GM23338 (cell line): Measurements from ENCODE around the gene KMT2E. TPM values are rescaled to one million over a fixed set of nuclear protein-coding genes. Genes with fewer than 3 reads are reported as not detected.

Experiments used
- ATAC-seq: fragments of 200-7000 bp; cut with Tn5 transposase; 3 replicates; pipeline ENCODE4 v1.9.1; 2020
- DNase-seq: peaks from one replicate; pipeline ENCODE4 v3.0.0-alpha.2; 2015; ENCODE audit warnings: low spot score
- H2AFZ ChIP-seq: fragments of 200-600 bp; sonication (generic); 2 replicates; pipeline ENCODE4 v1.8.0; 2016; ENCODE audit warnings: antibody characterized with exemption, mild to moderate bottlenecking, moderate library complexity
- H3F3A ChIP-seq: fragments of 200-600 bp; sonication (generic); replicated peaks from 2 replicates; pipeline ENCODE4 v1.8.0; 2017; ENCODE audit warnings: antibody characterized with exemption, mixed run types, low read depth
- H3K27ac ChIP-seq: fragments of 200-600 bp; sonication (generic); 2 replicates; pipeline ENCODE4 v1.6.1; 2016; ENCODE audit warnings: low read depth
- H3K27me3 ChIP-seq: fragments of 200-600 bp; sonication (generic); 2 replicates; pipeline ENCODE4 v1.8.0; 2016; ENCODE audit warnings: mild to moderate bottlenecking, mixed run types, moderate library complexity; ENCODE audit not compliant: insufficient read depth
- H3K36me3 ChIP-seq: fragments of 200-600 bp; sonication (generic); 2 replicates; pipeline ENCODE4 v1.8.0; 2016; ENCODE audit warnings: mild to moderate bottlenecking; ENCODE audit not compliant: insufficient read depth
- H3K4me1 ChIP-seq: fragments of 200-600 bp; sonication (generic); 2 replicates; pipeline ENCODE4 v1.8.0; 2016; ENCODE audit warnings: mild to moderate bottlenecking, moderate library complexity; ENCODE audit not compliant: insufficient read depth
- H3K4me2 ChIP-seq: fragments of 200-600 bp; sonication (generic); 2 replicates; pipeline ENCODE4 v1.7.1; 2017; ENCODE audit warnings: mixed run types
- H3K4me3 ChIP-seq: fragments of 200-600 bp; sonication (generic); 2 replicates; pipeline ENCODE4 v1.6.1; 2016; ENCODE audit warnings: mixed run types
- H3K79me2 ChIP-seq: fragments of 200-600 bp; sonication (generic); replicated peaks from 2 replicates; pipeline ENCODE4 v1.8.0; 2017; ENCODE audit warnings: mild to moderate bottlenecking; ENCODE audit not compliant: insufficient read depth
- H3K9me2 ChIP-seq: fragments of 200-600 bp; sonication (generic); 2 replicates; pipeline ENCODE4 v1.8.0; 2017; ENCODE audit not compliant: insufficient read depth
- H4K20me1 ChIP-seq: fragments of 200-600 bp; sonication (generic); replicated peaks from 2 replicates; pipeline ENCODE4 v1.8.0; 2017; ENCODE audit warnings: mild to moderate bottlenecking; ENCODE audit not compliant: insufficient read depth
- H3K27ac Mint-ChIP-seq: 2 replicates; pipeline ENCODE4 v1.8.0; 2020; ENCODE audit warnings: inconsistent platforms, mild to moderate bottlenecking, moderate library complexity, mixed read lengths
- H3K27me3 Mint-ChIP-seq: 3 replicates; pipeline ENCODE4 v1.8.0; 2022; ENCODE audit warnings: low read depth, mild to moderate bottlenecking, moderate library complexity, mixed read lengths, inconsistent platforms; ENCODE audit not compliant: insufficient read depth, poor library complexity
- H3K36me3 Mint-ChIP-seq: 3 replicates; pipeline ENCODE4 v1.8.0; 2021; ENCODE audit warnings: low read depth, mild to moderate bottlenecking, inconsistent platforms, moderate library complexity, mixed read lengths
- H3K4me1 Mint-ChIP-seq: 3 replicates; pipeline ENCODE4 v1.8.0; 2020; ENCODE audit warnings: mild to moderate bottlenecking, inconsistent platforms, mixed read lengths
- H3K4me3 Mint-ChIP-seq: 3 replicates; pipeline ENCODE4 v1.8.0; 2021; ENCODE audit warnings: moderate library complexity, mild to moderate bottlenecking, inconsistent platforms, mixed read lengths
- H3K9me3 Mint-ChIP-seq: 3 replicates; pipeline ENCODE4 v1.8.0; 2020; ENCODE audit warnings: moderate library complexity, mild to moderate bottlenecking, inconsistent platforms, mixed read lengths
- CREB1 ChIP-seq: fragments of 250-450 bp; sonication (Bioruptor Pico); IDR thresholded peaks from 2 replicates; pipeline ENCODE4 v1.5.0; 2020; ENCODE audit warnings: low read depth, mild to moderate bottlenecking, moderate library complexity
- EZH2 ChIP-seq: fragments of 200-600 bp; sonication (generic); IDR thresholded peaks from one replicate; pipeline ENCODE4 v1.8.0; 2017; ENCODE audit warnings: antibody characterized with exemption, mild to moderate bottlenecking, low read depth; ENCODE audit not compliant: unreplicated experiment
- EZH2phosphoT487 ChIP-seq: fragments of 200-600 bp; sonication (generic); IDR thresholded peaks from one replicate; pipeline ENCODE4 v1.8.1; 2018; ENCODE audit warnings: antibody characterized with exemption; ENCODE audit not compliant: unreplicated experiment
- JUNB ChIP-seq: IDR thresholded peaks from one replicate; pipeline ENCODE4 v1.6.1; 2016; ENCODE audit warnings: antibody characterized with exemption; ENCODE audit not compliant: unreplicated experiment
- STAT1 ChIP-seq: IDR thresholded peaks from one replicate; pipeline ENCODE4 v1.6.1; 2016; ENCODE audit warnings: antibody characterized with exemption; ENCODE audit not compliant: unreplicated experiment
- ZNF114 ChIP-seq: fragments of 250-450 bp; sonication (Bioruptor Pico); IDR thresholded peaks from 2 replicates; pipeline ENCODE4 v1.5.0; 2020; ENCODE audit warnings: mild to moderate bottlenecking, moderate library complexity
- polyA plus RNA-seq: library from polyadenylated mRNA; unstranded; fragments of >200 nt; fragmentation: Nextera tagmentation; extraction: Ambion mirVana; gene quantifications from 2 replicates; pipeline ENCODE4 v1.2.1, GENCODE V29; 2016
- total RNA-seq: library from RNA; depleted of rRNA; stranded (reverse); fragments of >200 nt; shearing (Covaris generic); gene quantifications from 2 replicates; pipeline ENCODE4 v1.2.3, GENCODE V29; 2014
- TF ChIP-seq, protein P1 (sequence below): fragments of 250-450 bp; sonication (Bioruptor Pico); IDR thresholded peaks from 2 replicates; pipeline ENCODE4 v1.5.0; 2020; ENCODE audit warnings: mild to moderate bottlenecking, moderate library complexity
- TF ChIP-seq, protein P2 (sequence below): IDR thresholded peaks from 2 replicates; pipeline ENCODE4 v1.6.1; 2016; ENCODE audit warnings: antibody characterized with exemption

KMT2E gene
- total and polyA plus RNA-seq, 2 experiments from 2014 or later, result 50.2 to 70.9 TPM

DNA sequence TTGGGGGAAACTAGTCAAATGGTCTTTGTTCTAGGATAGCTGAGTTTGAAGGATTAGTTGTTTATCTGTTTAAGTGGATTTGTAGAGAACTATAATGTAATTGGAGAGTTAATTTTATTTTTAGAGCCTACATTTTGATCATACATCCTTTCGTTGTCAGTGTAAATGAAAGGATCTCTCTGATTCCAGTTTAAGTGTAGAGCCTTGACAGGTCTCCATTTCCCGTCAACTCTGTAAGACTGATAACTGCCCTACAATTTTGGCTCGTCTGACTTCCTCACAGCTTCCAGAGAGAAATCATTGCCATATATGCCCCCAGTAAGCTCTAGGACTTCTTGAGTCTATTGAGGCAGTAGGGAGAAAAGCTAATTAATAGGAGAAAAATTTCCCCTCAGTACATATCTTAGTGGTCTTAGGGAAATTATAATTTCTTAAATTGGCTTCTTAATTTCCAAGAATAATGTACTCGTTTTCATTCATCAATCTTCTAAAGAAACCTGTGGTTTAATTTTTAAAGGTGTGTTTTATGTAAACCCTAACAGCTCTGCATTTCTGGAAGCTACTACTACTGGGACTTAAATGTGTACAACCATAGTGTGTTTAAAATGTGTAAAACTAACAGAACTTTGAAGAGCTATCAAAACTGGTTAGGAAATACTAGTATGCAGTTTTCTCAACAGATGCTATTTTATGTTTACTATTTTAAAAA, 3.8 kb downstream of the KMT2E start (continued):
- TF ChIP-seq, protein P1, sequence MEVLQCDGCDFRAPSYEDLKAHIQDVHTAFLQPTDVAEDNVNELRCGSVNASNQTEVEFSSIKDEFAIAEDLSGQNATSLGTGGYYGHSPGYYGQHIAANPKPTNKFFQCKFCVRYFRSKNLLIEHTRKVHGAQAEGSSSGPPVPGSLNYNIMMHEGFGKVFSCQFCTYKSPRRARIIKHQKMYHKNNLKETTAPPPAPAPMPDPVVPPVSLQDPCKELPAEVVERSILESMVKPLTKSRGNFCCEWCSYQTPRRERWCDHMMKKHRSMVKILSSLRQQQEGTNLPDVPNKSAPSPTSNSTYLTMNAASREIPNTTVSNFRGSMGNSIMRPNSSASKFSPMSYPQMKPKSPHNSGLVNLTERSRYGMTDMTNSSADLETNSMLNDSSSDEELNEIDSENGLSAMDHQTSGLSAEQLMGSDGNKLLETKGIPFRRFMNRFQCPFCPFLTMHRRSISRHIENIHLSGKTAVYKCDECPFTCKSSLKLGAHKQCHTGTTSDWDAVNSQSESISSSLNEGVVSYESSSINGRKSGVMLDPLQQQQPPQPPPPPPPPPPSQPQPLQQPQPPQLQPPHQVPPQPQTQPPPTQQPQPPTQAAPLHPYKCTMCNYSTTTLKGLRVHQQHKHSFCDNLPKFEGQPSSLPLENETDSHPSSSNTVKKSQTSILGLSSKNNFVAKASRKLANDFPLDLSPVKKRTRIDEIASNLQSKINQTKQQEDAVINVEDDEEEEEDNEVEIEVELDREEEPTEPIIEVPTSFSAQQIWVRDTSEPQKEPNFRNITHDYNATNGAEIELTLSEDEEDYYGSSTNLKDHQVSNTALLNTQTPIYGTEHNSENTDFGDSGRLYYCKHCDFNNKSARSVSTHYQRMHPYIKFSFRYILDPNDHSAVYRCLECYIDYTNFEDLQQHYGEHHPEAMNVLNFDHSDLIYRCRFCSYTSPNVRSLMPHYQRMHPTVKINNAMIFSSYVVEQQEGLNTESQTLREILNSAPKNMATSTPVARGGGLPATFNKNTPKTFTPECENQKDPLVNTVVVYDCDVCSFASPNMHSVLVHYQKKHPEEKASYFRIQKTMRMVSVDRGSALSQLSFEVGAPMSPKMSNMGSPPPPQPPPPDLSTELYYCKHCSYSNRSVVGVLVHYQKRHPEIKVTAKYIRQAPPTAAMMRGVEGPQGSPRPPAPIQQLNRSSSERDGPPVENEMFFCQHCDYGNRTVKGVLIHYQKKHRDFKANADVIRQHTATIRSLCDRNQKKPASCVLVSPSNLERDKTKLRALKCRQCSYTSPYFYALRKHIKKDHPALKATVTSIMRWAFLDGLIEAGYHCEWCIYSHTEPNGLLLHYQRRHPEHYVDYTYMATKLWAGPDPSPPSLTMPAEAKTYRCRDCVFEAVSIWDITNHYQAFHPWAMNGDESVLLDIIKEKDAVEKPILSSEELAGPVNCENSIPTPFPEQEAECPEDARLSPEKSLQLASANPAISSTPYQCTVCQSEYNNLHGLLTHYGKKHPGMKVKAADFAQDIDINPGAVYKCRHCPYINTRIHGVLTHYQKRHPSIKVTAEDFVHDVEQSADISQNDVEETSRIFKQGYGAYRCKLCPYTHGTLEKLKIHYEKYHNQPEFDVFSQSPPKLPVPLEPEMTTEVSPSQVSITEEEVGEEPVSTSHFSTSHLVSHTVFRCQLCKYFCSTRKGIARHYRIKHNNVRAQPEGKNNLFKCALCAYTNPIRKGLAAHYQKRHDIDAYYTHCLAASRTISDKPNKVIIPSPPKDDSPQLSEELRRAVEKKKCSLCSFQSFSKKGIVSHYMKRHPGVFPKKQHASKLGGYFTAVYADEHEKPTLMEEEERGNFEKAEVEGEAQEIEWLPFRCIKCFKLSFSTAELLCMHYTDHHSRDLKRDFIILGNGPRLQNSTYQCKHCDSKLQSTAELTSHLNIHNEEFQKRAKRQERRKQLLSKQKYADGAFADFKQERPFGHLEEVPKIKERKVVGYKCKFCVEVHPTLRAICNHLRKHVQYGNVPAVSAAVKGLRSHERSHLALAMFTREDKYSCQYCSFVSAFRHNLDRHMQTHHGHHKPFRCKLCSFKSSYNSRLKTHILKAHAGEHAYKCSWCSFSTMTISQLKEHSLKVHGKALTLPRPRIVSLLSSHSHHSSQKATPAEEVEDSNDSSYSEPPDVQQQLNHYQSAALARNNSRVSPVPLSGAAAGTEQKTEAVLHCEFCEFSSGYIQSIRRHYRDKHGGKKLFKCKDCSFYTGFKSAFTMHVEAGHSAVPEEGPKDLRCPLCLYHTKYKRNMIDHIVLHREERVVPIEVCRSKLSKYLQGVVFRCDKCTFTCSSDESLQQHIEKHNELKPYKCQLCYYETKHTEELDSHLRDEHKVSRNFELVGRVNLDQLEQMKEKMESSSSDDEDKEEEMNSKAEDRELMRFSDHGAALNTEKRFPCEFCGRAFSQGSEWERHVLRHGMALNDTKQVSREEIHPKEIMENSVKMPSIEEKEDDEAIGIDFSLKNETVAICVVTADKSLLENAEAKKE, result no peak
- TF ChIP-seq STAT1, result no peak

DNA sequence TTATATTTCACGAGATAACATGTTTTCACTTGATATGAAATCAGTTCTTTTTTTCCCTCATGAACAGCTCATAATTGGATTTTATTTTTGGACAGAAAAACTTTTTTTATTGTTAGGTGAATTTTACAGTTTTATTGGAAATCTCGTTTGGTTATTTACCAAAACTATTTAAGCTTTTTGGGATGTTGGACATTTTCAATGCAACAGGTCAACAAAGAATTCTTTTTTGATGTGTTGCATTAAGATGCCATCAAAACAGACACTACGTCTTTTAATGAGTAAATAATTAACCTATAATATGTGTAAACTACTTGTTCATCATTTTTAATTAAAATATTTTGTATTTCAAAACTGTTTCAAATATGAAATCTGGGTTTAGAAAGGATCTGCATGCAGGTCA, 5.3 kb downstream of the KMT2E start:
- no peak overlapping the region for H2AFZ ChIP-seq
- peaks cover 6% of the 10 kb centered on the region for H3K27me3 Mint-ChIP-seq
- no peak for TF ChIP-seq EZH2
- TF ChIP-seq JUNB, result no peak
- no peak for TF ChIP-seq ZNF114
- no peak for TF ChIP-seq CREB1 (CRISPR knock-in tag)
- TF ChIP-seq, protein P2, sequence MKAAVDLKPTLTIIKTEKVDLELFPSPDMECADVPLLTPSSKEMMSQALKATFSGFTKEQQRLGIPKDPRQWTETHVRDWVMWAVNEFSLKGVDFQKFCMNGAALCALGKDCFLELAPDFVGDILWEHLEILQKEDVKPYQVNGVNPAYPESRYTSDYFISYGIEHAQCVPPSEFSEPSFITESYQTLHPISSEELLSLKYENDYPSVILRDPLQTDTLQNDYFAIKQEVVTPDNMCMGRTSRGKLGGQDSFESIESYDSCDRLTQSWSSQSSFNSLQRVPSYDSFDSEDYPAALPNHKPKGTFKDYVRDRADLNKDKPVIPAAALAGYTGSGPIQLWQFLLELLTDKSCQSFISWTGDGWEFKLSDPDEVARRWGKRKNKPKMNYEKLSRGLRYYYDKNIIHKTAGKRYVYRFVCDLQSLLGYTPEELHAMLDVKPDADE, result no peak
- TF ChIP-seq EZH2phosphoT487, result no peak
- peaks cover 43% of the 10 kb centered on the region for H3K4me1 Mint-ChIP-seq
- no peak overlapping the region for H3K4me2 ChIP-seq
- H3K9me2 ChIP-seq, result no peaks in the 10 kb centered on the region
- no peak overlapping the region for H3K27ac Mint-ChIP-seq
- no peak overlapping the region for H3K4me3 ChIP-seq
- H3K27ac ChIP-seq, result no peak overlapping the region
- ATAC-seq (no peak), DNase-seq (no peak)
- peaks cover 29% of the 10 kb centered on the region for H4K20me1 ChIP-seq
- H3K27me3 ChIP-seq, result no peaks in the 10 kb centered on the region
- no peaks in the 10 kb centered on the region for H3F3A ChIP-seq
- H3K36me3 Mint-ChIP-seq, result peaks cover 6% of the 10 kb centered on the region; the same call in 2 of the 3 replicates
- peaks cover 100% of the 10 kb centered on the region for H3K79me2 ChIP-seq
- H3K4me1 ChIP-seq, result peaks cover 43% of the 10 kb centered on the region
- H3K4me3 Mint-ChIP-seq, result no peak overlapping the region
- H3K36me3 ChIP-seq, result no peaks in the 10 kb centered on the region
- H3K9me3 Mint-ChIP-seq, result no peaks in the 10 kb centered on the region
